A673 (cell line): ENCODE data around the gene ZNHIT1. TPM values are rescaled to one million over a fixed set of nuclear protein-coding genes. Genes with fewer than 3 reads are reported as not detected.
A peak's percentile ranks its signal among the peaks of the same experiment; 100 is the strongest.

Source experiments
- BruUV-seq: library from RNA; stranded (reverse); fragments of 400-500 nt; replicated peaks from 2 replicates; lab custom pipeline; 2021; lab: Mats Ljungman, UMichigan
- CTCF ChIA-PET: fragments of 300-600 bp; sonication (Branson Sonifier 250); formaldehyde crosslinking; loops from one replicate; lab custom pipeline; 2022; ENCODE audit warnings: antibody characterized with exemption; lab: Charles Lee
- POLR2A ChIA-PET: fragments of 300-600 bp; sonication (Branson Sonifier 250); formaldehyde crosslinking; loops from one replicate; lab custom pipeline; 2022; ENCODE audit warnings: antibody characterized with exemption; ENCODE audit not compliant: low non-redundant PET; lab: Charles Lee
- DNase-seq: peaks from one replicate; pipeline ENCODE4 v3.0.0-alpha.2; 2015; ENCODE audit warnings: low spot score
- H3K27ac ChIP-seq: fragments of 200-600 bp; sonication (generic); 2 replicates; pipeline ENCODE4 v1.5.1; 2016; ENCODE audit warnings: mixed run types, low read depth, mild to moderate bottlenecking, mixed read lengths, antibody characterized with exemption, low read length; ENCODE audit not compliant: poor library complexity, severe bottlenecking
- H3K27me3 ChIP-seq: fragments of 200-600 bp; sonication (generic); replicated peaks from 2 replicates; pipeline ENCODE4 v1.6.1; 2017; ENCODE audit warnings: mixed run types, low read depth, mild to moderate bottlenecking, mixed read lengths, antibody characterized with exemption, low read length; ENCODE audit not compliant: insufficient read depth, poor library complexity
- H3K36me3 ChIP-seq: fragments of 200-600 bp; sonication (generic); 2 replicates; pipeline ENCODE4 v1.6.1; 2016; ENCODE audit warnings: mixed run types, mild to moderate bottlenecking, mixed read lengths, antibody characterized with exemption, low read length; ENCODE audit not compliant: insufficient read depth, poor library complexity, severe bottlenecking
- H3K4me1 ChIP-seq: fragments of 200-600 bp; sonication (generic); 2 replicates; pipeline ENCODE4 v1.6.1; 2017; ENCODE audit warnings: mixed run types, mild to moderate bottlenecking, mixed read lengths, antibody characterized with exemption, low read length; ENCODE audit not compliant: insufficient read depth, poor library complexity, severe bottlenecking
- H3K4me3 ChIP-seq: fragments of 200-600 bp; sonication (generic); 2 replicates; pipeline ENCODE4 v1.5.1; 2016; ENCODE audit warnings: low read depth, mixed run types, mild to moderate bottlenecking, mixed read lengths, low read length; ENCODE audit not compliant: poor library complexity, severe bottlenecking
- H3K9me3 ChIP-seq: fragments of 200-600 bp; sonication (generic); 2 replicates; pipeline ENCODE4 v1.6.1; 2016; ENCODE audit warnings: mixed run types, low read depth, mild to moderate bottlenecking, mixed read lengths, antibody characterized with exemption, low read length; ENCODE audit not compliant: poor library complexity, severe bottlenecking
- CTCF ChIP-seq: fragments of 300-800, 200-600 bp; sonication (generic); conservative IDR thresholded peaks from 2 replicates; pipeline ENCODE4 v1.5.1; 2017; ENCODE audit warnings: low read depth, mild to moderate bottlenecking, antibody characterized with exemption, low read length, moderate library complexity, mixed read lengths
- EZH2 ChIP-seq: fragments of 200-600 bp; sonication (generic); IDR thresholded peaks from 2 replicates; pipeline ENCODE4 v1.6.1; 2017; ENCODE audit warnings: borderline replicate concordance, low read depth, mild to moderate bottlenecking, mixed read lengths, antibody characterized with exemption, low read length; ENCODE audit not compliant: poor library complexity, severe bottlenecking
- intact Hi-C: fragments of 100-400 bp; cut with micrococcal nuclease; formaldehyde crosslinking; loops from one replicate; pipeline ENCODE4 v1.10.0; 2022; ENCODE audit not compliant: unreplicated experiment
- total RNA-seq: library from RNA; stranded (reverse); gene quantifications from 2 replicates; pipeline ENCODE4 v1.2.3, GENCODE V29; 2021

The ZNHIT1 gene
- total RNA-seq, 1 experiment from 2014 or later, result 65.1 TPM

- ChIA-PET POLR2A (no interaction called here), CTCF (interaction anchor here (0.7 to 1.4 kb wide), 5 partner anchors 26 to 75 kb away, joined by 4 to 7 read pairs (median 5); no protein-coding TSS in a partner anchor)
- H3K4me3 ChIP-seq, result peak overlapping the region; percentile 68
- intact Hi-C loops, result loop anchor here (2.0 kb wide), 1 partner anchor 26 kb away; the partner anchor contains the start of gene FIS1
- DNase-seq, result no peak
- H3K27me3 ChIP-seq, result no peaks in the 10 kb centered on the region
- H3K9me3 ChIP-seq, result no peaks in the 10 kb centered on the region
- BruUV-seq, result TSS peak; percentile 83
- H3K27ac ChIP-seq, result peak overlapping the region; percentile 58
- H3K4me1 ChIP-seq, result peaks cover 25% of the 10 kb centered on the region
- peaks cover 5% of the 10 kb centered on the region for H3K36me3 ChIP-seq
- no peak for TF ChIP-seq EZH2
- no peak for TF ChIP-seq CTCF
These were observed 516 bp downstream of the ZNHIT1 start for GRCh38 chr7:101218236-101219125.

GRCh38 chr7:101220295-101220694, 2.3 kb downstream of the ZNHIT1 start:
- CTCF ChIA-PET, result no interaction called here
- peaks cover 8% of the 10 kb centered on the region for H3K36me3 ChIP-seq
- no peak for DNase-seq
- POLR2A ChIA-PET, result no interaction called here
- no peak overlapping the region for H3K4me3 ChIP-seq
- BruUV-seq, result no TSS peak
- no peaks in the 10 kb centered on the region for H3K27me3 ChIP-seq
- peaks cover 19% of the 10 kb centered on the region for H3K4me1 ChIP-seq
- H3K9me3 ChIP-seq, result no peaks in the 10 kb centered on the region
- intact Hi-C loops, result no loop called here
- TF ChIP-seq EZH2, result no peak
- no peak for TF ChIP-seq CTCF
- H3K27ac ChIP-seq, result no peak overlapping the region

GRCh38 chr7:101222275-101222830, 4.4 kb downstream of the ZNHIT1 start:
- H3K4me1 ChIP-seq, result no peaks in the 10 kb centered on the region
- no peak for DNase-seq
- intact Hi-C loops, result no loop called here
- H3K36me3 ChIP-seq, result peaks cover 8% of the 10 kb centered on the region
- H3K27me3 ChIP-seq, result no peaks in the 10 kb centered on the region
- BruUV-seq, result no TSS peak
- POLR2A ChIA-PET, result no interaction called here
- no peak overlapping the region for H3K27ac ChIP-seq
- H3K9me3 ChIP-seq, result no peaks in the 10 kb centered on the region
- CTCF ChIA-PET, result no interaction called here
- H3K4me3 ChIP-seq, result no peak overlapping the region
- TF ChIP-seq EZH2, result no peak
- no peak for TF ChIP-seq CTCF
